Activated CD4-positive, alpha-beta T cell treated with anti-CD3 and anti-CD28 coated beads, Interleukin-2, amount 50 U/mL, for 16 hours (primary cell): ENCODE data around the gene OGFRL1.
A peak's percentile ranks its signal among the peaks of the same experiment; 100 is the strongest.
"Not testable (repeated sequence)": the region's sequence is repeated elsewhere in the genome, so short reads cannot be mapped to it uniquely, and the experiment has no call there.

Experiments
- DNase-seq: peaks from one replicate; pipeline ENCODE4 v3.0.0-alpha.2; 2020

OGFRL1 gene

GRCh38 chr6:71288228-71289038 lies at the start of gene OGFRL1:
Gene OGFRL1, plus strand, starts transcription at chr6:71288811. Its CDS starts 126 bp downstream, at chr6:71288937.
- DNase-seq: peak; percentile 68

GRCh38 chr6:71239694-71240093 lies 48.9 kb upstream of the OGFRL1 start:
- no peak for DNase-seq

GRCh38 chr6:71245265-71246049 lies 43.2 kb upstream of the OGFRL1 start:
- no peak for DNase-seq

- DNase-seq: no peak
These were observed 42.0 kb upstream of the OGFRL1 start for GRCh38 chr6:71246596-71246995.

- DNase-seq: no peak
These were observed 40.3 kb upstream of the OGFRL1 start for GRCh38 chr6:71248306-71248765.

- no peak for DNase-seq
These were observed 39.6 kb upstream of the OGFRL1 start for GRCh38 chr6:71248878-71249544.

GRCh38 chr6:71250099-71250602 lies 38.5 kb upstream of the OGFRL1 start:
- DNase-seq: no peak

GRCh38 chr6:71252410-71252809 lies 36.2 kb upstream of the OGFRL1 start:
- DNase-seq: no peak

GRCh38 chr6:71252960-71253359 lies 35.7 kb upstream of the OGFRL1 start:
- no peak for DNase-seq

- no peak for DNase-seq
These were observed 34.3 kb upstream of the OGFRL1 start for GRCh38 chr6:71254323-71254722.

- DNase-seq: no peak
These were observed 30.3 kb upstream of the OGFRL1 start for GRCh38 chr6:71258078-71258866.

GRCh38 chr6:71259888-71260604 lies 28.6 kb upstream of the OGFRL1 start:
- no peak for DNase-seq

- DNase-seq: no peak
These were observed 25.7 kb upstream of the OGFRL1 start for GRCh38 chr6:71262914-71263313.

- not testable (repeated sequence) for DNase-seq
These were observed 22.2 kb upstream of the OGFRL1 start for GRCh38 chr6:71266392-71266791.

- DNase-seq: no peak
These were observed 19.7 kb upstream of the OGFRL1 start for GRCh38 chr6:71268735-71269437.

- no peak for DNase-seq
These were observed 10.5 kb upstream of the OGFRL1 start for GRCh38 chr6:71277926-71278600.

- no peak for DNase-seq
These were observed 9.3 kb upstream of the OGFRL1 start for GRCh38 chr6:71279321-71279720.

- no peak for DNase-seq
These were observed 8.9 kb upstream of the OGFRL1 start for GRCh38 chr6:71279740-71280139.

GRCh38 chr6:71280701-71281100 lies 7.9 kb upstream of the OGFRL1 start:
- DNase-seq: no peak

GRCh38 chr6:71284785-71285184 lies 3.8 kb upstream of the OGFRL1 start:
- DNase-seq: no peak
